Stimulated activated effector memory CD8-positive, alpha-beta T cell treated with anti-CD3 and anti-CD28 coated beads, Interleukin-12 subunit alpha, Interleukin-12 subunit beta, amount 100 ng/mL, for 72 hours (primary cell): ENCODE data around the gene HOXD4.

Experiments used
- ATAC-seq: fragments of 150-1000 bp; cut with Tn5 transposase; 2 replicates; pipeline ENCODE4 v1.10.0; 2021
- DNase-seq, 2 donors: peaks; one replicate each; pipeline ENCODE4 v3.0.0; 2021 to 2022; ENCODE audit warnings: low spot score in 2 of 2
- H3K27ac Mint-ChIP-seq: one replicate; pipeline ENCODE4 v1.8.0; 2022; ENCODE audit warnings: mild to moderate bottlenecking, mixed read lengths
- H3K36me3 Mint-ChIP-seq: one replicate; pipeline ENCODE4 v1.8.0; 2022; ENCODE audit warnings: mild to moderate bottlenecking, mixed read lengths
- H3K4me1 Mint-ChIP-seq: one replicate; pipeline ENCODE4 v1.8.0; 2022; ENCODE audit warnings: mixed read lengths
- H3K4me3 Mint-ChIP-seq: one replicate; pipeline ENCODE4 v1.8.0; 2022; ENCODE audit warnings: mild to moderate bottlenecking, mixed read lengths
- H3K9me3 Mint-ChIP-seq: one replicate; pipeline ENCODE4 v1.8.0; 2022; ENCODE audit warnings: mixed read lengths

The HOXD4 gene

GRCh38 chr2:176163672-176164056 is 12.3 kb downstream of the HOXD4 start:
- peaks cover 16% of the 10 kb centered on the region for H3K4me1 Mint-ChIP-seq
- no peak overlapping the region for H3K4me3 Mint-ChIP-seq
- DNase-seq (peak in 1 of 2 donors; percentile 43), ATAC-seq (no peak)
- no peak overlapping the region for H3K27ac Mint-ChIP-seq
- peaks cover 10% of the 10 kb centered on the region for H3K36me3 Mint-ChIP-seq
- H3K9me3 Mint-ChIP-seq, result no peaks in the 10 kb centered on the region

GRCh38 chr2:176164201-176164600 is 12.9 kb downstream of the HOXD4 start:
- H3K4me1 Mint-ChIP-seq, result peaks cover 16% of the 10 kb centered on the region
- no peak overlapping the region for H3K27ac Mint-ChIP-seq
- DNase-seq (peak in 1 of 2 donors; percentile 38), ATAC-seq (no peak)
- H3K9me3 Mint-ChIP-seq, result no peaks in the 10 kb centered on the region
- H3K36me3 Mint-ChIP-seq, result peaks cover 10% of the 10 kb centered on the region
- H3K4me3 Mint-ChIP-seq, result no peak overlapping the region

GRCh38 chr2:176164611-176165369 is 13.4 kb downstream of the HOXD4 start:
- Mint-ChIP-seq H3K27ac (no peak overlapping the region), H3K4me3 (no peak overlapping the region), H3K36me3 (peaks cover 10% of the 10 kb centered on the region), H3K4me1 (peaks cover 16% of the 10 kb centered on the region), H3K9me3 (no peaks in the 10 kb centered on the region)
- no peak for ATAC-seq
- DNase-seq, result no peak

GRCh38 chr2:176165370-176166050 is 14.2 kb downstream of the HOXD4 start:
- no peak overlapping the region for H3K27ac Mint-ChIP-seq
- no peaks in the 10 kb centered on the region for H3K9me3 Mint-ChIP-seq
- ATAC-seq (no peak), DNase-seq (no peak)
- no peak overlapping the region for H3K4me3 Mint-ChIP-seq
- H3K36me3 Mint-ChIP-seq, result peaks cover 10% of the 10 kb centered on the region
- peaks cover 16% of the 10 kb centered on the region for H3K4me1 Mint-ChIP-seq

- Mint-ChIP-seq H3K27ac (no peak overlapping the region), H3K4me3 (no peak overlapping the region), H3K9me3 (no peaks in the 10 kb centered on the region), H3K4me1 (peaks cover 12% of the 10 kb centered on the region), H3K36me3 (peaks cover 10% of the 10 kb centered on the region)
- ATAC-seq (no peak), DNase-seq (no peak)
Observed at GRCh38 chr2:176166272-176166671, 14.9 kb downstream of the HOXD4 start.

- no peak for DNase-seq
- Mint-ChIP-seq H3K9me3 (no peaks in the 10 kb centered on the region), H3K4me1 (peaks cover 16% of the 10 kb centered on the region), H3K27ac (no peak overlapping the region), H3K4me3 (no peak overlapping the region), H3K36me3 (peaks cover 10% of the 10 kb centered on the region)
- no peak for ATAC-seq
Observed at GRCh38 chr2:176167398-176167797, 16.0 kb downstream of the HOXD4 start.

- Mint-ChIP-seq H3K36me3 (peaks cover 4% of the 10 kb centered on the region), H3K27ac (no peak overlapping the region), H3K9me3 (no peaks in the 10 kb centered on the region), H3K4me1 (peaks cover 14% of the 10 kb centered on the region), H3K4me3 (no peak overlapping the region)
- ATAC-seq (peak; percentile 13), DNase-seq (no peak)
Observed at GRCh38 chr2:176169181-176169580, 17.8 kb downstream of the HOXD4 start.

GRCh38 chr2:176169711-176170110 is 18.4 kb downstream of the HOXD4 start:
- no peak for DNase-seq
- H3K4me3 Mint-ChIP-seq, result no peak overlapping the region
- ATAC-seq, result no peak
- no peaks in the 10 kb centered on the region for H3K36me3 Mint-ChIP-seq
- peaks cover 10% of the 10 kb centered on the region for H3K4me1 Mint-ChIP-seq
- no peaks in the 10 kb centered on the region for H3K9me3 Mint-ChIP-seq
- H3K27ac Mint-ChIP-seq, result no peak overlapping the region

- no peak for DNase-seq
- Mint-ChIP-seq H3K4me1 (peaks cover 10% of the 10 kb centered on the region), H3K36me3 (no peaks in the 10 kb centered on the region), H3K27ac (no peak overlapping the region), H3K4me3 (no peak overlapping the region), H3K9me3 (no peaks in the 10 kb centered on the region)
- ATAC-seq, result no peak
Observed at GRCh38 chr2:176170602-176171305, 19.4 kb downstream of the HOXD4 start.

- Mint-ChIP-seq H3K27ac (no peak overlapping the region), H3K36me3 (no peaks in the 10 kb centered on the region), H3K9me3 (no peaks in the 10 kb centered on the region), H3K4me1 (peaks cover 10% of the 10 kb centered on the region), H3K4me3 (no peak overlapping the region)
- DNase-seq (no peak), ATAC-seq (no peak)
Observed at GRCh38 chr2:176171351-176172006, 20.1 kb downstream of the HOXD4 start.

- DNase-seq (no peak), ATAC-seq (no peak)
- Mint-ChIP-seq H3K4me3 (no peak overlapping the region), H3K36me3 (no peaks in the 10 kb centered on the region), H3K4me1 (peaks cover 10% of the 10 kb centered on the region), H3K9me3 (no peaks in the 10 kb centered on the region), H3K27ac (no peak overlapping the region)
Observed at GRCh38 chr2:176172007-176172894, 20.9 kb downstream of the HOXD4 start.

GRCh38 chr2:176172895-176173566 is 21.7 kb downstream of the HOXD4 start:
- Mint-ChIP-seq H3K4me1 (peaks cover 10% of the 10 kb centered on the region), H3K9me3 (no peaks in the 10 kb centered on the region), H3K27ac (no peak overlapping the region), H3K4me3 (no peak overlapping the region), H3K36me3 (no peaks in the 10 kb centered on the region)
- no peak for ATAC-seq
- DNase-seq, result no peak

GRCh38 chr2:176173567-176174381 is 22.4 kb downstream of the HOXD4 start:
- H3K36me3 Mint-ChIP-seq, result no peaks in the 10 kb centered on the region
- ATAC-seq (no peak), DNase-seq (no peak)
- no peak overlapping the region for H3K4me3 Mint-ChIP-seq
- no peaks in the 10 kb centered on the region for H3K9me3 Mint-ChIP-seq
- H3K4me1 Mint-ChIP-seq, result peaks cover 10% of the 10 kb centered on the region
- H3K27ac Mint-ChIP-seq, result no peak overlapping the region
